Activated T-cell treated with anti-CD3 and anti-CD28 coated beads for 4 hours (primary cell): Measurements from ENCODE around the gene GMNC.

Experiments
- DNase-seq: peaks from one replicate; pipeline ENCODE4 v3.0.0-alpha.2; 2020

The GMNC gene

GRCh38 chr3:190848870-190849269 is 13.6 kb downstream of the GMNC start:
- no peak for DNase-seq

GRCh38 chr3:190847436-190847835 is 15.1 kb downstream of the GMNC start:
- DNase-seq = no peak

- DNase-seq = no peak
Measured at GRCh38 chr3:190840146-190840545, 22.3 kb downstream of the GMNC start.

- no peak for DNase-seq
Measured at GRCh38 chr3:190831225-190831624, 31.3 kb downstream of the GMNC start.

GRCh38 chr3:190830031-190830430 is 32.5 kb downstream of the GMNC start:
- DNase-seq = no peak

GRCh38 chr3:190826018-190826417 is 36.5 kb downstream of the GMNC start:
- no peak for DNase-seq

GRCh38 chr3:190825386-190826016 is 37.0 kb downstream of the GMNC start:
- DNase-seq = no peak

- no peak for DNase-seq
Measured at GRCh38 chr3:190811775-190812480, 50.6 kb downstream of the GMNC start.

- no peak for DNase-seq
Measured at GRCh38 chr3:190810957-190811356, 51.5 kb downstream of the GMNC start.

GRCh38 chr3:190809351-190809750 is 53.1 kb downstream of the GMNC start:
- DNase-seq = no peak

- no peak for DNase-seq
Measured at GRCh38 chr3:190807719-190808375, 54.6 kb downstream of the GMNC start.
